LHCN-M2 (cell line): ENCODE results near the gene CEP170B. TPM values are rescaled to one million over a fixed set of nuclear protein-coding genes. Genes with fewer than 3 reads are reported as not detected.
A peak's percentile ranks its signal among the peaks of the same experiment; 100 is the strongest.
"Not testable (repeated sequence)": the region's sequence is repeated elsewhere in the genome, so short reads cannot be mapped to it uniquely, and the experiment has no call there.

ENCODE experiments used
- DNase-seq: peaks from one replicate; pipeline ENCODE4 v3.0.0-alpha.2; 2012; ENCODE audit warnings: low read depth
- total RNA-seq: library from RNA; depleted of rRNA; stranded (reverse); fragments of >200 nt; gene quantifications from 2 replicates; pipeline ENCODE4 v1.2.3, GENCODE V29; 2014

CEP170B gene
- total RNA-seq, 1 experiment from 2014 or later = 30.3 TPM

- no peak for DNase-seq
Measured at GRCh38 chr14:104843442-104844305, 21.4 kb upstream of the CEP170B start.

DNA sequence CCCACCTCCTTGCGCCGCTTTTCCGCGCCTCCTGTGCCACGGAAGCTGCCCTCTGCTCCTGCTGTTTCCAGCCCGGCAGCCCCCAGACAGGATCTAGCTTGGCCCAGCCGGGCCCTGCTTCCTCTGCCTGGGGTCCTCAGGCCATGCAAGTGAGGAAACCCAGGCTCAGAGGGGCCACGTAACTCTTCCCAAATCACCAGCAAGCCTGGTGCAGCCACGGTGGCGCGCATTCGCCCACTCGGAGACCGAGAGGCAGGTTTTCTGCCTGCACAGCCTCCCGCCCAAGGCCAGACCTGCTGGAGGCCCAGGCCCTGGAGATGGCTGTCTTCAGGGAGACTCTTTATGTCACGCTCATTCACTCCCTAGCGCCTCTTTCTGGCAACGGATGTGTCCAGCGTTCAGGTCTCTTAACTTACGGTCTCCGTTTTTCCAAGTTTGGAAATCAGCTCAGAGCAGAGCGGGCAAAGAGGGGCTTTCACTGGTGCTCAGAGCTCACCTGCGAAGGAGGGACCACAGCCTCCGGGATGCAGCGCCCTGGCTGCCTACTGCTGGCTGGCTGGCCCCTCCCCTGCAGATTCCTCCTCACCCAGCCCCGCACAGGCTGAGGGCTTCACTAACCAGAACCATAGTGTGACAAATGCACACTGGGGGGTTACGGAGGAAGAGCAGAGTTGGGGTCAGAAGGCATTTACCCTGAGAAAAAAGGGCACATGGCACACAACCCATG lies 20.6 kb upstream of the CEP170B start:
- DNase-seq = no peak

DNA sequence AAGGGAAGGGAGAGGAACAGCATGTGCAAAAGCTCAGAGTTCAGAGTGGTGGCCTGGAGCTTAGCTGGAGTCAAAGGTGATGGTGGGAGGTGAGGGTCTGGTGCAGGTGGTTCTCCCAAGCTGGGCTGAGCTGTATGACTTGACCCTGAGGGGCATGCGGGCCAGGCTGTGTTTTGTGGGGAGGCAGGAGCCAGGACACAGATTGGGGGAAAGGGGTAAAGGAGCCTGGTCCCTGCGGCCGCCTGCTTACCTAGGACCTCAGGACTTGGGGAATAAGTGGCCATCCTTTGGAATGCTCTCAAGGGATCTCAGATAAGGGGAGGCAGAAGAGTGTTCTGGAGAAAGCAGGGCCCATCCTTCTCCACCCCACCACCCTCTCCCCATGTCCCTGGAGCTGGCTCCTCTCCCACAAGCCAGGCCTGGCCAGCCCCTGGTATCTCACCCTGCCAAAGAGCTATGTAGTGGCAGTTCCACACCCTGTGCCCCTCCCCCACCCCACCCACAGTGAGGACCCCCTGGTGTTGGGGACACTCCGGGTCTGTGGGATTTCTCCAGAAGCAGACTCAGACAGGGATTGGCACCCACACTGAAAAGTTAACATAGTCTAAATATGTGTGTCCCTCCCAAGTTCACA lies 19.9 kb upstream of the CEP170B start:
- DNase-seq = no peak

GRCh38 chr14:104845834-104846441 lies 19.1 kb upstream of the CEP170B start:
- peak; percentile 69 for DNase-seq

GRCh38 chr14:104852280-104852663 lies 12.8 kb upstream of the CEP170B start:
- DNase-seq = no peak

- DNase-seq = no peak
Measured at GRCh38 chr14:104855532-104856090, 9.5 kb upstream of the CEP170B start.

GRCh38 chr14:104856157-104856868 lies 8.8 kb upstream of the CEP170B start:
- DNase-seq = no peak

DNA sequence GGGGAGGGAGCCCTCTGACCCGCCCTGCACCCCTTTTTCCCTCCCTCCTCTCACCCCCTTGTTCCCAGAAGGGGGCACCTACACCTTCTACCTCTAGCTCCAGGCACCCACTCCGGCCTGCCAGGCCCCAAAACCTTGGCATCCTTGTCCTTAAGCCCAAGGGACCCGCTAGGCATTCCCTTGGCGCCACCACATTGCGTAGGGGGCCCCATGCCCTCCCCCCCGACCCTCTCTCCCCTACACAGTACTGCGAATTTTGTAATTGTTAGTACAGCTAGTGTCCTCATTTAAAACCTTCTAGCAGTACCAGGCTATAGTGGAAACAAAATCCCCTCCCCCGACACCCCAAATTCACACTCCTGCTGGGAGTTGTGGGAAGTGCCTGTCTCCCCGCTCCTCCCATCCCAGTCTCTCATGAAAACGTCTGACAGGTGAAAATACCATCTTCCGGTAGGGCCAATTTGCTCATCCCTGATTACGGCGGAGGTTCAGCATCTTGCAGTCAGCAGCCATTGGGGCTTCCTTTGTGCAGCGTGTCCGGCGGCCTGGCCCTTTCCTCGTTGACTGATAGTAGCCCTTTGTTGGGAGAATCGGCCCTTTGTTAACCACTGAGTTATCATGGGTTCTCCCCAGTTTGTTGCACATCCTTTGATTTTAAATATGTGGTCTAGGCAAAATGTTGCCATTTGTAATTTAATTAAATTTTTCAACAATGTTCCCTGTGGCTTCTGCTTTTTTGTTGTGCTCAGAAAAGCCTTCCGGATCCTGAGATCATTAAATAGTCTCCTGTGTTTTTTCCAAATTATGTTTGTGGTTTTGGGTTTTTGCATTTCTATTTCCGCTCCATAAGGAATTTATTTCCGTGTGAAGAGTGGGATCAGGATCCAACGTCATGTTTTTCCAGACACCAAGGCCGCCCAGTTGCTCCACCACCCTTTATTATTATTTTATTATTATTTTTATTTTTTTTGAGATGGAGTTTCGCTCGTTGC lies 7.9 kb upstream of the CEP170B start:
- DNase-seq = no peak

DNA sequence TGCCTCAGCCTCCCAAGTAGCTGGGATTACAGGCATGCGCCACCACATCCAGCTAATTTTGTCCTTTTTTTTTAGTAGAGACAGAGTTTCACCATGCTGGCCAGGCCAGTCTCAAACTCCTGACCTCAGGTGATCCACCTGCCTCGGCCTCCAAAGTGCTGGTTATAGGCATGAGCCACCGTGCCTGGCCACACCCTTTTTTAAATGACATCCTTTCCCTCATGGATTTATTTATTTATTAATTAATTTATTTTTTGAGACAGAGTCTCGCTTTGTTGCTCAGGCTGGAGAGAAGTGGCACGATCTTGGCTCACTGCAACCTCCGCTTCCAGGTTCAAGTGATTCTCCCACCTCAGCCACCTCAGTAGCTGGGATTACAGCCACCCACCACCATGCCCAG lies 7.1 kb upstream of the CEP170B start:
- not testable (repeated sequence) for DNase-seq

DNA sequence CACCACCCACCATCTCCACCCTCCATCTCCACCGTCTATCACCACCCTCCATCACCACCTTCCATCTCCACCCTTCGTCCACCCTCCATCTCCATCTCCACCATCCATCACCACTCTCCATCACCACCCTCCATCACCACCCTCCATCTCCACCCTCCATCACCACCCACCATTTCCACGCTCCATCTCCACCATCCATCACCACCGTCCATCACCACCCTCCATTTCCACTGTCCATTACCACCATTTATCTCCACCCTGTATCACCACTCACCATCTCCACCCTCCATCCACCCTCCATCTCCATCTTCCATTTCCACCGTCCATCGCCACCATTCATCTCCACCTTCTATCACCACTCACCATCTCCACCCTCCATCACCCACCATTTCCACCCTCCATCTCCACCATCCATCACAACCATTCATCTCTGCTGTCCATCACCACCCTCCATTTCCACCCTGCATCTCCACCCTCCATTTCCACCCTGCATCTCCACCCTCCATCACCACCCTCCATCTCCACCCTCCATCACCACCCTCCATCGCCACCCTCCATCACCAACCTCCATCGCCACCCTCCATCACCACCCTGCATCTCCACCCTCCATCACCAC lies 6.1 kb upstream of the CEP170B start:
- no peak for DNase-seq

DNA sequence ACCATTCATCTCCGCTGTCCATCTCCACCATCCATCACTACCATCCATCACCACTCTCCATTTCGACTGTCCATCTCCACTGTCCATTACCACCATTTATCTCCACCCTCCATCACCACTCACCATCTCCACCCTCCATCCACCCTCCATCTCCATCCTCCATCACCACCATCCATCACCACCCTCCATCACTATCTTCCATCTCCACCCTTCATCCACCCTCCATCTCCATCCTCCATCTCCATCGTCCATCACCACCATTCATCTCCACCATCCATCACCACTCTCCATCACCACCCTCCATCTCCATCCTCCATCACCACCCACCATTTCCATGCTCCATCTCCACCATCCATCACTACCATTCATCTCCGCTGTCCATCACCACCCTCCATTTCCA lies 5.2 kb upstream of the CEP170B start:
- DNase-seq = no peak

GRCh38 chr14:104860414-104860813 lies 4.7 kb upstream of the CEP170B start:
- no peak for DNase-seq

DNA sequence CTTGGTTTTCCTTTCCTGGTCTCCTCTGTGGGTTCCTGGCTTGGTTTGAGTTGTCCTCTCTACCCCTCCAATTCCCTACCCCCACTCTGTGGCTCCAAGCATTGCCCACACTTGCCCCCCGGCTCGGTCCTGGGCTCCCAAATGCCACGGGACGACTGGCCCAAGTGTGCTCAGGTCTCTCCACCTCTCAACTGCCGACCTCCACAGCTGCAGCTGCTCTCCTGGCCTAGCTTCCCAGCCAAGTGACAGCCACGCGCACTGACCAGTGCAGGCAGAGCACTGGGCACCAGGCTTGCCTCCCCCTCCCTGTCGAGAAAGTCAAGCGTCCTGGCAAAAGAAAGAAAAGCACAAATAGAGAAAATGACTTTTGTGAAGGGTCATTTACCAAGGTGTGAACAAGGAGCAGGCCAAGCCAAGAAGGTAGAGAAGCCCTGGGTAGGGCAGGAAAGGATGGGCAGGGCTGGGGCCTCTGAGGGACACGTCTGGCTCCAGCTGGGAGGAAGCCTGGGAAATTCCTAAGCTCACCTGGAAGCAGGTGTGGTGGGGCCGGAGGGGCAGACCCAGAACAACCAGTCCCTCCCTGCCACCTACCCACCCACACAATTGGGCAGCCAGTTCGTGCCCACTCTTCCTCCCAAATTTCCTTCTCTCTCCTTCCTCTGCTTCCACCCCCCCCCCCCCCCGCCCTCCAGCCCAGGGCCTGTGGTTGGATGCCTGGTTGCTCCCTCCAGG lies 1.8 kb upstream of the CEP170B start:
- DNase-seq = no peak

DNA sequence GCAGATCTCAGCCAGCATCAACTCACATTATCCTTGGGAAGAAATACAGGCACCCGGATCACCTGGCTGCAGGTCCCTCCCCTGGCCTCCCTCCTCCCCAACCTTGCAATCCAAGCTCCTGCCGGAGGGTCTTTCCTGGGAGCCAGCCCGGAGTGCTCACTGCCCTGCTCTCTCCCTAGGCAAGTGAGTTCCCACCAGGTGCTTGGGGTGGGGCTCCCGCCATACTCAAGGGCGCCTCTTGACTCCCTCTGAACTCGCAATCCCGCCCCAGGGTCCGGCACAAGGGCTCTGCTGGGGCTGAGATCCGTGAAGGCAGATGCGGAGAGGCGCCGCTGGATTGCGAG lies 1.2 kb upstream of the CEP170B start:
- no peak for DNase-seq

DNA sequence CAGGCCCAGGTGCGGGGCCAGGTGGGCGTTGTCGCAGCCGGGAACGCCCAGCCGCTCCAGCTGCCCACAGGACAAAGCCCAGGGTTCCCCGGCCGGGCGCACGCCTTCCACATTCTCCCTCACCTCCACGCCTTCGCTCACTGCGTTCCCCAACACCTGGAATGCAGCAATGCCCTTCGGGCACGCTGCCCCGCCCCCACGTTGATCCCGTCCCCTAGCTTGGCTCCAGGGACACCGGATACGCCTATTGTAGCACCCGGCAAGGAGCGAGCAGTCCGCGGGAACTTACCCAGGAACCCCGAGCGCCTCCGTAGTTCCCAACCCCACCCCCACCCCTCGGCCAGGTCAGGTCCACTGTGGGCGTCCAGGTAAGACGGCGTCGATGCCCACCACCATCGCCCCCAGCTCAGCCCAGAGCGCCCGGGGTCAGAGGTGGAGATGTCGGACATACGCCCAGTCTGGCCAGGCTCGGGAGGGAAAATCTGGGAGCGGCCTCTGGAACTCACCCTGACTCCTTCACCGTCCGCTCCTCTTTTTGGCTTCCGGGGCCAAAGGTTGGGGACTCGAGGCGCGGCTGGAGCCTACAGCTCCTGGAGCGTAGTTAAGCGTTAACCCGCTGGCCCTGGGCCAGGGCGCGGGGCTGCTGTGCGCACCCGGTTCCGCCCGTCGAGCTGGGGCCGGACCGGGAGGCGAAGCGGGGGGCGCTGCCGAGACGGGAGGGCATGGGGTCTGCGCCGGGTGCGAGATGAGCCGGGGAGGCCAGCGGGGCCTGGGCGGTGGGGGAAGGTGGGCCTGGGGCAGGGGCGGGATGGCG lies 594 bp upstream of the CEP170B start:
- DNase-seq = no peak

DNA sequence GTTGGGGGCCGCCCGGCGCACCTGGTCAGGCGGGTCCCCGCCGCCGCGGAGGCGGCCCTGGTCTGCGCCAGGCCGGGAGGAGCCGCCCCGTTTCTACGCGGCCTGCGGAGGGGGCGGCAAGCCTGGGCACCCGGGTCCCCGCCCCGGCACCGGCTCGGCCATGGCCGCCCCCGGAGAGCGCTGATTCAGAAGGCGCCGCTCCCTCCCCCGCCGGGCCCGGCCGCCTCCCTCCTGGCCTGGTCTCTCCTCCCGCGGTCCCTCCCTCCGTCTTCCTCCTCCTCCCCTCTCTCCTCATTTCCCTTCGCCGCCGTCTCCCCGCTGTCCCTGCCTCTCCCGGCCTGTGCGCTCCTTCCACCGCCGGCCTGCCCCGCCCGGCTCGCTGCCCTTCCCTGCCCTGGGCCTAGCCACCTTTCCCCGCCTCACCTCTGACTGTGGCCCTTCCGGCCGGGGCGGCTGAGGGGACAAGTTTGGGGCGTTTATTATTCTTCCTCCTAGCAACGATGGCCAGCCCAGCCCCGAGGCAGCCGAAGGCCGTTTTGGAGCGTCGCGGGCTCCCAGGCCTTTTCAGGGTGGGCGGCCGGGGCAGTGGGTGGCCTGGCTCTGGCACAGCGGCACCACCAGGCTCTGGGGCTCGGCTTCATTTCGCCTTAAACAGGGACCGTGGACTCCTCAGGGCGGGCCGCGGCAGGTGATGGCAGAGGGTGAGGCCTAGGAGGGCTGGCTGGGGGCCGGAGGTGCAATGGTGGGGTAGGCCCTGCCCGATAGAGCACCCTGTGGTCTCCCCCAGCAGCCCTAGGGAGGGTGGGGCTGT lies 768 bp downstream of the CEP170B start:
- peak; percentile 59 for DNase-seq
